ENCODE measurements around the gene SLFN12L. TPM values are rescaled to one million over a fixed set of nuclear protein-coding genes. Genes with fewer than 3 reads are reported as not detected.

Gene SLFN12L
- total and polyA plus RNA-seq, 4 donors: 0.59 to 13.2 (median 1.5) TPM

DNA sequence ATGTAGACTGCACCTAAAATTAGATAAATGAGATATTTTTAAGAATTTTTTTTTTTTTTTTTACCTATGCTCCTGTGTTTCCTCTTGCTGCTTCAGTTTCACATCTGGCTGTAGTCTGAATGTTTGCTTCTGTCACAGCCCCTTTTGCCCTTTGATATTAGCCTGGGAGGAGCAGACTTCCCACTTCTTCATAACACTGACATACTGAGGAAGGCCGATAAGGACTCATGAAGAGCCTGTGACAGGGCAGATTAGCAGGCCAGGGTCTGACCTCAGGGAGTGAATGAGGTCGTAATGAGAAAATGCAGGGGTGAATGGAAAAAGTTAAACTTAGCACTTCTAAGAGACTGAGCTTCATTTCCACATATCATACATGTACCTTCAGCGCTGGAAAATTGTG lies 23.2 kb upstream of the SLFN12L start, which contains the start of gene SLFN14:
TSS of gene SLFN14 (minus strand) at position 117 of the 400 bp plus-strand sequence. CDS start 2,757 bp downstream, outside the sequence.
- H3K27me3 ChIP-seq (ENCODE audit: control insufficient read depth in 3 of 3, insufficient read depth in 3 of 3, low read length in 2 of 3): peaks cover 0 to 6% (median 0%) of the 10 kb centered on the region in 3 donors
- no peak within 1 kb of the TSS for H3K9ac ChIP-seq (ENCODE audit: insufficient read depth in 1 of 2, low read length in 2 of 2)
- ATAC-seq (ENCODE audit: insufficient read depth, low FRiP score) (no peak), DNase-seq (peak in 1 of 3 donors; percentile 41)
- TF ChIP-seq, protein P1, sequence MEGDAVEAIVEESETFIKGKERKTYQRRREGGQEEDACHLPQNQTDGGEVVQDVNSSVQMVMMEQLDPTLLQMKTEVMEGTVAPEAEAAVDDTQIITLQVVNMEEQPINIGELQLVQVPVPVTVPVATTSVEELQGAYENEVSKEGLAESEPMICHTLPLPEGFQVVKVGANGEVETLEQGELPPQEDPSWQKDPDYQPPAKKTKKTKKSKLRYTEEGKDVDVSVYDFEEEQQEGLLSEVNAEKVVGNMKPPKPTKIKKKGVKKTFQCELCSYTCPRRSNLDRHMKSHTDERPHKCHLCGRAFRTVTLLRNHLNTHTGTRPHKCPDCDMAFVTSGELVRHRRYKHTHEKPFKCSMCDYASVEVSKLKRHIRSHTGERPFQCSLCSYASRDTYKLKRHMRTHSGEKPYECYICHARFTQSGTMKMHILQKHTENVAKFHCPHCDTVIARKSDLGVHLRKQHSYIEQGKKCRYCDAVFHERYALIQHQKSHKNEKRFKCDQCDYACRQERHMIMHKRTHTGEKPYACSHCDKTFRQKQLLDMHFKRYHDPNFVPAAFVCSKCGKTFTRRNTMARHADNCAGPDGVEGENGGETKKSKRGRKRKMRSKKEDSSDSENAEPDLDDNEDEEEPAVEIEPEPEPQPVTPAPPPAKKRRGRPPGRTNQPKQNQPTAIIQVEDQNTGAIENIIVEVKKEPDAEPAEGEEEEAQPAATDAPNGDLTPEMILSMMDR (IDR thresholded peaks at IDR 0.05; ENCODE audit: control extremely low read depth, extremely low read depth): no peak
- no peaks in the 10 kb centered on the region for H3K9me3 ChIP-seq (ENCODE audit: control insufficient read depth in 4 of 4, insufficient read depth in 3 of 4, low read length in 3 of 4)
- WGBS, 2 donors: 23 to 40% methylated on average over 3 of the region's 3 CpGs
- no peak within 1 kb of the TSS for H3K4me3 ChIP-seq
- no peaks in the 10 kb centered on the region for H3K36me3 ChIP-seq (ENCODE audit: control insufficient read depth in 4 of 4, insufficient read depth in 4 of 4, low read length in 4 of 4)
- H3K4me1 ChIP-seq (ENCODE audit: control insufficient read depth in 5 of 5, insufficient read depth in 5 of 5, low read length in 5 of 5): peaks cover 0 to 2% (median 0%) of the 10 kb centered on the region in 5 donors
- H3K27ac ChIP-seq (ENCODE audit: low read depth in 1 of 2, low read length in 1 of 2): peak within 1 kb of the TSS in 1 of 2 donors; percentile 23

DNA sequence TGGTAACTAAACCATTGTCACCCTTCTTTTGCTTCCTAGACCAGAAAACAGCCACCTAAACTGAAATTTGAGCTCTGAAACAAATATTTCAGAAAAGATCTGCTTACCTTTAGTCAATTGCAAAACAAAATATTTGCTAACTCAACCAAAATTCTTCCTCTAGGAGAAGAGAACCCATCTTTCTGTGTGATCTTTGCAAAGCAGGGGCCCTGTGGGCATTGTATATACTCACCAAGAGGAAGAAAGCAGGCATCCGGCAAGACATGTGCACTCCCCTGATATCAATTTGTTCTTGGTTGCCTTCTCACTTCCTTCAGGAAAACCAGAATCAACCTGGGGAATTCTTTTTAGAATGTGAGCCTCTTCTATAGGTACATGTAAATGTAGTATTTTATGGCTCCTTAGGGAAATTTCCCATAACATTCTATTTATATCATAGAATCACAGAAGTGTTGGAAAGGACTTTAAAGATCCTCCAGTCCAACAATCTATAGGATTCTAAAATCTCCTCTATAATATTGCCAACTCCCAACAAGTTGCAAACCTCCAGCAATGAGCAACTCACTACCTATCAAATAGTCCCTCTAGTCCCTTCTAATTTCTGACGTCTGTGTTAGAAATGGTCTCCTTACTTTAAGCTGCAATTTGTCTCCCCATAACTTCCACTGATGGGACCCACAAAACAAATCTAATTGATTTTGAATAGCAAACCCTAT lies 22.2 kb upstream of the SLFN12L start:
- H3K4me3 ChIP-seq: no peak overlapping the region
- peaks cover 0 to 2% (median 0%) of the 10 kb centered on the region in 5 donors for H3K4me1 ChIP-seq (ENCODE audit: control insufficient read depth in 5 of 5, insufficient read depth in 5 of 5, low read length in 5 of 5)
- ATAC-seq (ENCODE audit: insufficient read depth, low FRiP score) (no peak), DNase-seq (no peak)
- no peak overlapping the region for H3K9ac ChIP-seq (ENCODE audit: insufficient read depth in 1 of 2, low read length in 2 of 2)
- peaks cover 0 to 6% (median 0%) of the 10 kb centered on the region in 3 donors for H3K27me3 ChIP-seq (ENCODE audit: control insufficient read depth in 3 of 3, insufficient read depth in 3 of 3, low read length in 2 of 3)
- no peaks in the 10 kb centered on the region for H3K9me3 ChIP-seq (ENCODE audit: control insufficient read depth in 4 of 4, insufficient read depth in 3 of 4, low read length in 3 of 4)
- H3K27ac ChIP-seq (ENCODE audit: low read depth in 1 of 2, low read length in 1 of 2): no peak overlapping the region
- no peaks in the 10 kb centered on the region for H3K36me3 ChIP-seq (ENCODE audit: control insufficient read depth in 4 of 4, insufficient read depth in 4 of 4, low read length in 4 of 4)
- TF ChIP-seq, protein P1 (IDR thresholded peaks at IDR 0.05; ENCODE audit: control extremely low read depth, extremely low read depth): no peak
- 30 to 52% methylated on average over 2 of the region's 2 CpGs for WGBS, 2 donors

DNA sequence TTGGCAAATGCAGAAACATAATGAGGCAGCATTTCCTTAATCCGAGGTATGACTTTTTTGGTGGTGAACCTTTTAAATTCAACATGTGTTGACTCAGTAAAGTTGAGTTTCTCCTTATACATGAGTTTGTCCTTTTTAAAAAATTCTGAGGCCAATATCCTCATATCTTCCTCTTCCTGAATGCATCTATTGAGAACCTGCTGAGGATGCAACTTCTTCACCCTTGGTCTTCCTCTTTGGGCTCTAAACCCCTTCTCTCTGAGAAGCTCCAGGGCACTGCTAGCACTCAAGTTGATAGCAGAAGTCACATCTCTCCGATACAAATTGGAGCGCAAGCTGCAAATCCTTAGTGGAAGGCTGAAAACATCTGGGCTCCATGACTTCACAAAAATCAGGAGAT lies 19.9 kb upstream of the SLFN12L start:
- H3K27me3 ChIP-seq (ENCODE audit: control insufficient read depth in 3 of 3, insufficient read depth in 3 of 3, low read length in 2 of 3): peaks cover 0 to 12% (median 0%) of the 10 kb centered on the region in 3 donors
- H3K36me3 ChIP-seq (ENCODE audit: control insufficient read depth in 4 of 4, insufficient read depth in 4 of 4, low read length in 4 of 4): no peaks in the 10 kb centered on the region
- peaks cover 0 to 2% (median 0%) of the 10 kb centered on the region in 5 donors for H3K4me1 ChIP-seq (ENCODE audit: control insufficient read depth in 5 of 5, insufficient read depth in 5 of 5, low read length in 5 of 5)
- 73 to 85% methylated on average over 3 of the region's 3 CpGs for WGBS, 2 donors
- ATAC-seq (ENCODE audit: insufficient read depth, low FRiP score) (no peak), DNase-seq (no peak)
- no peak overlapping the region for H3K4me3 ChIP-seq
- H3K27ac ChIP-seq (ENCODE audit: low read depth in 1 of 2, low read length in 1 of 2): no peak overlapping the region
- no peaks in the 10 kb centered on the region for H3K9me3 ChIP-seq (ENCODE audit: control insufficient read depth in 4 of 4, insufficient read depth in 3 of 4, low read length in 3 of 4)
- TF ChIP-seq, protein P1 (IDR thresholded peaks at IDR 0.05; ENCODE audit: control extremely low read depth, extremely low read depth): no peak
- no peak overlapping the region for H3K9ac ChIP-seq (ENCODE audit: insufficient read depth in 1 of 2, low read length in 2 of 2)
